ENCODE data around the gene CEP192.
"Not testable (repeated sequence)": the region's sequence is repeated elsewhere in the genome, so short reads cannot be mapped to it uniquely, and the experiment has no call there.

Gene CEP192

GRCh38 chr18:12990641-12990966 lies 558 bp upstream of the CEP192 start:
- DNase-seq = no peak

- no peak for DNase-seq
Measured at GRCh38 chr18:12991821-12992179, 638 bp downstream of the CEP192 start.

- no peak for DNase-seq
Measured at GRCh38 chr18:12993439-12993838, 2.3 kb downstream of the CEP192 start.

GRCh38 chr18:12995424-12995823 lies 4.3 kb downstream of the CEP192 start:
- no peak for DNase-seq

GRCh38 chr18:12995952-12996477 lies 4.9 kb downstream of the CEP192 start:
- DNase-seq = no peak

- no peak for DNase-seq
Measured at GRCh38 chr18:12996661-12997292, 5.6 kb downstream of the CEP192 start.

- not testable (repeated sequence) for DNase-seq
Measured at GRCh38 chr18:12997330-12997729, 6.2 kb downstream of the CEP192 start.

- DNase-seq = no peak
Measured at GRCh38 chr18:12998332-12999060, 7.3 kb downstream of the CEP192 start.

- DNase-seq = peak; percentile 39
Measured at GRCh38 chr18:13003466-13003896, 12.3 kb downstream of the CEP192 start.

GRCh38 chr18:13004396-13004795 lies 13.2 kb downstream of the CEP192 start:
- no peak for DNase-seq

- DNase-seq = no peak
Measured at GRCh38 chr18:13005289-13005688, 14.1 kb downstream of the CEP192 start.

GRCh38 chr18:13006531-13007247 lies 15.5 kb downstream of the CEP192 start:
- DNase-seq = no peak

- DNase-seq = no peak
Measured at GRCh38 chr18:13007248-13007560, 16.0 kb downstream of the CEP192 start.

- DNase-seq = no peak
Measured at GRCh38 chr18:13011719-13012118, 20.6 kb downstream of the CEP192 start.

GRCh38 chr18:13014232-13014631 lies 23.1 kb downstream of the CEP192 start:
- DNase-seq = no peak

- DNase-seq = no peak
Measured at GRCh38 chr18:13014818-13015217, 23.7 kb downstream of the CEP192 start.

- DNase-seq = no peak
Measured at GRCh38 chr18:13017247-13017875, 26.2 kb downstream of the CEP192 start.

GRCh38 chr18:13018374-13018773 lies 27.2 kb downstream of the CEP192 start:
- no peak for DNase-seq

- DNase-seq = no peak
Measured at GRCh38 chr18:13019301-13019700, 28.1 kb downstream of the CEP192 start.

- DNase-seq = no peak
Measured at GRCh38 chr18:13022644-13023043, 31.5 kb downstream of the CEP192 start.

- DNase-seq = no peak
Measured at GRCh38 chr18:13025233-13025632, 34.1 kb downstream of the CEP192 start.

- DNase-seq = no peak
Measured at GRCh38 chr18:13026583-13027270, 35.6 kb downstream of the CEP192 start.

- DNase-seq = no peak
Measured at GRCh38 chr18:13028869-13029268, 37.7 kb downstream of the CEP192 start.

Measured in stimulated activated CD8-positive, alpha-beta memory T cell treated with anti-CD3 and anti-CD28 coated beads, Interleukin-4, amount 100 ng/mL, for 48 hours (primary cell).